HEK293T (cell line): ENCODE data around the gene CACNA1G.

Experiments used
- BHLHE40 ChIP-seq: fragments of 450-650 bp; IDR thresholded peaks from 2 replicates; pipeline ENCODE4 v1.6.1; 2016; ENCODE audit warnings: mild to moderate bottlenecking, moderate library complexity, borderline replicate concordance
- CTBP1 ChIP-seq: fragments of 450-650 bp; IDR thresholded peaks from 2 replicates; pipeline ENCODE4 v1.6.1; 2016; ENCODE audit warnings: borderline replicate concordance
- FOXM1 ChIP-seq: fragments of 450-650 bp; IDR thresholded peaks from 2 replicates; pipeline ENCODE4 v1.6.1; 2017; ENCODE audit warnings: mild to moderate bottlenecking, borderline replicate concordance
- HDGF ChIP-seq: fragments of 450-650 bp; IDR thresholded peaks from 2 replicates; pipeline ENCODE4 v1.6.1; 2017; ENCODE audit warnings: antibody characterized with exemption, borderline replicate concordance
- SP1 ChIP-seq: fragments of 450-650 bp; IDR thresholded peaks from 2 replicates; pipeline ENCODE4 v1.6.1; 2017
- SUZ12 ChIP-seq: fragments of 450-650 bp; IDR thresholded peaks from 2 replicates; pipeline ENCODE4 v1.6.1; 2016; ENCODE audit warnings: mild to moderate bottlenecking
- TARDBP ChIP-seq: fragments of 450-650 bp; IDR thresholded peaks from 2 replicates; pipeline ENCODE4 v1.6.1; 2016
- ZNF384 ChIP-seq: fragments of 450-650 bp; IDR thresholded peaks from 2 replicates; pipeline ENCODE4 v1.6.1; 2016
- TF ChIP-seq, protein P1 (sequence below): fragments of 450-650 bp; IDR thresholded peaks from 2 replicates; pipeline ENCODE4 v1.6.1; 2016

DNA sequence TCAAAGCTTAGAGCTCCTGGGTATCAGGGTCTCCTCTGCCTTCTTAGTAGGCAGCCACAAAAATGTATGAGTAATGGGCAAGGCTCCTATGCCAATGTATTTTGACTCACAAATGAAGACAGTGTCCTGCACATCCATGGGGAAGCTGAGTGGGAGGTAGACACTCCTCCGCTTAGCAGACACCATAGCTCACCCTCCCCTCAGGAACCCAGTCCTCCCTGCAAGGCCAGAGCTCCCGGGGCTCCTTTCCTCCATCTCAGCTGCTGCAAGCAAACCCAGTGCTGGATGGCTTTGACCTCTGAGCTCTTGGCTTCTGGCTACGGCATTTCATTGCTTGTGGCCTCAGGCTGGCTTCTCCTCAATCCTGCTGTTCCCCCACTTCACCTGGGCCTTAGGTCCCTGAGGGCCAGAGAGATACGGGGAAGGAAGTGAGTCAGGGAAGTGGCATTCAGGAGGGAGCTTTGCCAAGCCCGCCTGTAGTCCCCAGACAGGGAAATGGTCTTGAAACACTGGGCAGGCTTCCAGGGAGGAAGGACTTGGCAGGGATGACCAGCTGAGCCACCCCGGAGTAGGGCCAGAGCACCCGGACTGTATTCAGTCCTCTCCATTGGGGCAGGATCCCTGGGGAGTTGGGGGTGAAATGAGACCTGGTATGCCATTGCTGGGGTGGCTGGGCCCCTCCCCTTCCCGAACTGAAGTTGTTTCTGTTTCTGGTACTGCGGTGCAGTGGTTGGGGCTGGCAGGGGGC, 78.6 kb downstream of the CACNA1G start:
- no peak for TF ChIP-seq CTBP1
- TF ChIP-seq SP1 = no peak
- TF ChIP-seq, protein P1, sequence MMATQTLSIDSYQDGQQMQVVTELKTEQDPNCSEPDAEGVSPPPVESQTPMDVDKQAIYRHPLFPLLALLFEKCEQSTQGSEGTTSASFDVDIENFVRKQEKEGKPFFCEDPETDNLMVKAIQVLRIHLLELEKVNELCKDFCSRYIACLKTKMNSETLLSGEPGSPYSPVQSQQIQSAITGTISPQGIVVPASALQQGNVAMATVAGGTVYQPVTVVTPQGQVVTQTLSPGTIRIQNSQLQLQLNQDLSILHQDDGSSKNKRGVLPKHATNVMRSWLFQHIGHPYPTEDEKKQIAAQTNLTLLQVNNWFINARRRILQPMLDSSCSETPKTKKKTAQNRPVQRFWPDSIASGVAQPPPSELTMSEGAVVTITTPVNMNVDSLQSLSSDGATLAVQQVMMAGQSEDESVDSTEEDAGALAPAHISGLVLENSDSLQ = no peak
- no peak for TF ChIP-seq ZNF384
- no peak for TF ChIP-seq BHLHE40
- no peak for TF ChIP-seq HDGF
- no peak for TF ChIP-seq TARDBP
- no peak for TF ChIP-seq FOXM1
- TF ChIP-seq SUZ12 = no peak
